HPDE6-E6E7 (cell line): ENCODE results near the gene LHFPL6.

Source experiments
- DNase-seq: peaks from one replicate; pipeline ENCODE4 v3.0.0; 2011; ENCODE audit warnings: missing footprints; ENCODE audit errors: extremely low spot score

The LHFPL6 gene

GRCh38 chr13:39463611-39464010, 139.4 kb downstream of the LHFPL6 start:
- DNase-seq: no peak

GRCh38 chr13:39462906-39463305, 140.1 kb downstream of the LHFPL6 start:
- DNase-seq: no peak

- no peak for DNase-seq
These were observed 140.6 kb downstream of the LHFPL6 start for GRCh38 chr13:39462428-39462827.

- DNase-seq: no peak
These were observed 141.2 kb downstream of the LHFPL6 start for GRCh38 chr13:39461685-39462266.

- DNase-seq: no peak
These were observed 145.7 kb downstream of the LHFPL6 start for GRCh38 chr13:39457274-39457673.

GRCh38 chr13:39455521-39456175, 147.3 kb downstream of the LHFPL6 start:
- DNase-seq: no peak

- DNase-seq: no peak
These were observed 150.2 kb downstream of the LHFPL6 start for GRCh38 chr13:39452834-39453233.

- DNase-seq: no peak
These were observed 150.6 kb downstream of the LHFPL6 start for GRCh38 chr13:39452417-39452816.

- no peak for DNase-seq
These were observed 151.1 kb downstream of the LHFPL6 start for GRCh38 chr13:39451860-39452301.

GRCh38 chr13:39451301-39451700, 151.7 kb downstream of the LHFPL6 start:
- DNase-seq: no peak

- no peak for DNase-seq
These were observed 152.8 kb downstream of the LHFPL6 start for GRCh38 chr13:39450176-39450575.

GRCh38 chr13:39448834-39449233, 154.2 kb downstream of the LHFPL6 start:
- DNase-seq: no peak

- no peak for DNase-seq
These were observed 156.1 kb downstream of the LHFPL6 start for GRCh38 chr13:39446865-39447264.

GRCh38 chr13:39444866-39445265, 158.1 kb downstream of the LHFPL6 start:
- no peak for DNase-seq

GRCh38 chr13:39433651-39434050, 169.3 kb downstream of the LHFPL6 start:
- no peak for DNase-seq

- no peak for DNase-seq
These were observed 170.8 kb downstream of the LHFPL6 start for GRCh38 chr13:39432196-39432595.

GRCh38 chr13:39422845-39423565, 180.0 kb downstream of the LHFPL6 start:
- no peak for DNase-seq

- no peak for DNase-seq
These were observed 183.1 kb downstream of the LHFPL6 start for GRCh38 chr13:39419876-39420275.

- DNase-seq: no peak
These were observed 183.9 kb downstream of the LHFPL6 start for GRCh38 chr13:39419068-39419467.

GRCh38 chr13:39418424-39418823, 184.6 kb downstream of the LHFPL6 start:
- DNase-seq: no peak

GRCh38 chr13:39417643-39418042, 185.3 kb downstream of the LHFPL6 start:
- DNase-seq: no peak

GRCh38 chr13:39417131-39417530, 185.9 kb downstream of the LHFPL6 start:
- DNase-seq: no peak
